Left cardiac atrium (tissue), 4 donors: ENCODE results near the gene CIITA. TPM values are rescaled to one million over a fixed set of nuclear protein-coding genes. Genes with fewer than 3 reads are reported as not detected.
"Not testable (repeated sequence)": the region's sequence is repeated elsewhere in the genome, so short reads cannot be mapped to it uniquely, and the experiment has no call there.

Source experiments
- ATAC-seq, 2 donors: fragments of 200-7000 bp; cut with Tn5 transposase; one replicate each; pipeline ENCODE4 v1.9.1; 2020; ENCODE audit warnings: mild to moderate bottlenecking in 2 of 2, moderate library complexity in 2 of 2
- DNase-seq: peaks from one replicate; pipeline ENCODE4 v3.0.0-alpha.2; 2020
- intact Hi-C, 2 donors: fragments of 100-400 bp; cut with DNase I; formaldehyde crosslinking; loops; one replicate each; pipeline versions ENCODE4 v1.14.1 to v1.15.1; 2022 to 2023
- total RNA-seq, 2 donors: library from RNA; stranded (reverse); fragmentation: NEBNext Ultra II Directional; extraction: Animal tissue kit (Norgen Biotek cat#: 25700); gene quantifications; one replicate each; pipeline ENCODE4 v1.2.1, GENCODE V29; 2021
- donor health status: DM: no; HTN: yes; CAD: no.
- donor health status: DM: no; HTN: yes; CAD: no; lungs with severe emphysema.
- donor health status: DM: yes; HTN: yes; CAD: no.
- donor health status: Dilated cardiomyopathy.

The CIITA gene
- total RNA-seq, 2 donors from 2014 or later, result 6.6 to 9.9 TPM

GRCh38 chr16:10964891-10965326 lies 87.9 kb downstream of the CIITA start:
- intact Hi-C loops, result loop anchor here (5.0 to 10.0 kb wide), 3 partner anchors 140 to 392 kb away; no protein-coding TSS in a partner anchor
- ATAC-seq, result no peak
- no peak for DNase-seq

GRCh38 chr16:10965440-10966061 lies 88.5 kb downstream of the CIITA start:
- no peak for ATAC-seq
- no peak for DNase-seq
- intact Hi-C loops, result loop anchor here (5.0 to 10.0 kb wide), 3 partner anchors 139 to 392 kb away; no protein-coding TSS in a partner anchor

- intact Hi-C loops, result loop anchor here (5.0 to 10.0 kb wide), 3 partner anchors 139 to 391 kb away; no protein-coding TSS in a partner anchor
Observed at GRCh38 chr16:10966129-10966528, 89.1 kb downstream of the CIITA start.

GRCh38 chr16:10966559-10966958 lies 89.6 kb downstream of the CIITA start:
- intact Hi-C loops, result loop anchor here (5.0 to 10.0 kb wide), 3 partner anchors 138 to 391 kb away; no protein-coding TSS in a partner anchor
- not testable (repeated sequence) for ATAC-seq, DNase-seq

More at GRCh38 chr16:10966129-10966528, 89.1 kb downstream of the CIITA start:
- no peak for DNase-seq
- no peak for ATAC-seq

GRCh38 chr16:10967986-10968385 lies 91.0 kb downstream of the CIITA start:
- intact Hi-C loops, result loop anchor here (5.0 to 10.0 kb wide), 3 partner anchors 137 to 389 kb away; no protein-coding TSS in a partner anchor
- ATAC-seq (no peak), DNase-seq (no peak)

- intact Hi-C loops, result loop anchor here (5.0 to 10.0 kb wide), 3 partner anchors 136 to 389 kb away; no protein-coding TSS in a partner anchor
- no peak for DNase-seq
- ATAC-seq, result no peak
Observed at GRCh38 chr16:10968498-10968897, 91.5 kb downstream of the CIITA start.

- ATAC-seq (no peak), DNase-seq (no peak)
- intact Hi-C loops, result loop anchor here (2.0 to 10.0 kb wide), 5 partner anchors 135 to 388 kb away; partner anchors contain the start of gene SOCS1 (in 2 of the 2)
Observed at GRCh38 chr16:10969615-10970014, 92.6 kb downstream of the CIITA start.

- no peak for DNase-seq
- intact Hi-C loops, result loop anchor here (2.0 to 5.0 kb wide), 2 partner anchors 287 kb away; partner anchors contain the start of gene SOCS1 (in 2 of the 2)
- no peak for ATAC-seq
Observed at GRCh38 chr16:10970065-10970464, 93.1 kb downstream of the CIITA start.

GRCh38 chr16:10971560-10971961 lies 94.6 kb downstream of the CIITA start:
- peak; percentile 63 to 84 for ATAC-seq
- intact Hi-C loops, result loop anchor here (2.0 to 5.0 kb wide), 2 partner anchors 285 to 286 kb away; partner anchors contain the start of gene SOCS1 (in 2 of the 2)
- DNase-seq, result no peak

- DNase-seq (no peak), ATAC-seq (no peak)
- intact Hi-C loops, result loop anchor here in 1 of 2 donors (5.0 kb wide), 1 partner anchor 285 kb away; the partner anchor contains the start of gene SOCS1
Observed at GRCh38 chr16:10972108-10972818, 95.3 kb downstream of the CIITA start.

GRCh38 chr16:10972819-10973464 lies 95.9 kb downstream of the CIITA start:
- intact Hi-C loops, result loop anchor here in 1 of 2 donors (5.0 kb wide), 1 partner anchor 284 kb away; the partner anchor contains the start of gene SOCS1
- DNase-seq (no peak), ATAC-seq (no peak)

GRCh38 chr16:10976634-10977033 lies 99.6 kb downstream of the CIITA start:
- DNase-seq (no peak), ATAC-seq (no peak)
- intact Hi-C loops, result no loop called here

GRCh38 chr16:10978124-10978523 lies 101.1 kb downstream of the CIITA start:
- ATAC-seq, result no peak
- intact Hi-C loops, result no loop called here
- DNase-seq, result no peak

GRCh38 chr16:10978871-10979446 lies 102.0 kb downstream of the CIITA start:
- intact Hi-C loops, result no loop called here
- ATAC-seq (no peak), DNase-seq (no peak)

- DNase-seq (no peak), ATAC-seq (peak; percentile 66 to 92)
- intact Hi-C loops, result no loop called here
Observed at GRCh38 chr16:10979717-10980601, 103.0 kb downstream of the CIITA start.

GRCh38 chr16:10980813-10981212 lies 103.8 kb downstream of the CIITA start:
- ATAC-seq (no peak), DNase-seq (no peak)
- intact Hi-C loops, result no loop called here

- DNase-seq (no peak), ATAC-seq (no peak)
- intact Hi-C loops, result no loop called here
Observed at GRCh38 chr16:10981697-10982216, 104.8 kb downstream of the CIITA start.
